Upper lobe of right lung (tissue), 1 donor: ENCODE data around the gene COL21A1. TPM values are rescaled to one million over a fixed set of nuclear protein-coding genes. Genes with fewer than 3 reads are reported as not detected.

Experiments
- ATAC-seq: fragments of 200-7000 bp; cut with Tn5 transposase; one replicate; pipeline ENCODE4 v1.9.1; 2020; ENCODE audit warnings: mild to moderate bottlenecking, moderate library complexity
- DNase-seq: peaks from one replicate; pipeline ENCODE4 v3.0.0-alpha.2; 2020
- H3K27ac ChIP-seq: fragments of 200-600 bp; one replicate; pipeline ENCODE4 v1.8.0; 2022
- H3K27me3 ChIP-seq: fragments of 200-600 bp; one replicate; pipeline ENCODE4 v1.8.0; 2022; ENCODE audit warnings: mild to moderate bottlenecking
- H3K36me3 ChIP-seq: fragments of 200-600 bp; one replicate; pipeline ENCODE4 v1.8.0; 2022
- H3K4me1 ChIP-seq: fragments of 200-600 bp; one replicate; pipeline ENCODE4 v1.8.0; 2022
- H3K4me3 ChIP-seq: fragments of 200-600 bp; one replicate; pipeline ENCODE4 v1.8.0; 2022; ENCODE audit warnings: mild to moderate bottlenecking
- H3K9me3 ChIP-seq: fragments of 200-600 bp; one replicate; pipeline ENCODE4 v1.8.0; 2022
- CTCF ChIP-seq: fragments of 200-600 bp; IDR thresholded peaks from one replicate; pipeline ENCODE4 v1.8.0; 2022; ENCODE audit warnings: antibody characterized with exemption
- intact Hi-C: fragments of 100-400 bp; cut with DNase I; formaldehyde crosslinking; loops from one replicate; pipeline ENCODE4 v1.11.0; 2022
- total RNA-seq: library from RNA; stranded (reverse); fragmentation: NEBNext Ultra II Directional; extraction: Animal tissue kit (Norgen Biotek cat#: 25700); gene quantifications from one replicate; pipeline ENCODE4 v1.2.1, GENCODE V29; 2021
- donor health status: DM: no; HTN: yes; CAD: no; lungs with severe emphysema.

COL21A1 gene
- total RNA-seq, 1 donor from 2014 or later = 15.6 TPM

DNA sequence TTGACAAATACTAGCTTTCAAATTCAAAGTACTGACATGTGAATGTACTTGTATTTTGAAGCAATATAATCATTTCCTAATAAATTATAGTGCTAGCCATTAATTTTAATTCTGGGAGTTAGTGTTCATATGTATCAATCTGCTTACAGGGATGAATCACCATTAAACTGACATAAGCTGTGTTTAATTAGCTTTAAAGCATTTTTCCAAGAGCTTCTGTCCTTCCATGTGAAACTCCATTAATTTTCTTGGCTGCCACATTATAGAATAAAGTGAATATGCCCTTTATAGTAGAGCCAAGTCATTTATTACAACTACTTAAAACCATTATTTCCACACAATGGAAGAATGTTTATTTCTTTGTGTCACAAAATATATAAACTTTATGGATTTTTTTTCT, 150.8 kb downstream of the COL21A1 start:
- intact Hi-C loops = no loop called here
- no peak for DNase-seq

GRCh38 chr6:56093776-56094175, 153.6 kb downstream of the COL21A1 start:
- no peak for TF ChIP-seq CTCF
- DNase-seq (no peak), ATAC-seq (no peak)
- no peaks in the 10 kb centered on the region for H3K27me3 ChIP-seq
- H3K36me3 ChIP-seq = no peaks in the 10 kb centered on the region
- intact Hi-C loops = no loop called here
- no peaks in the 10 kb centered on the region for H3K9me3 ChIP-seq
- no peak overlapping the region for H3K4me3 ChIP-seq
- no peak overlapping the region for H3K27ac ChIP-seq
- no peaks in the 10 kb centered on the region for H3K4me1 ChIP-seq

More for the DNA sequence above, 150.8 kb downstream of the COL21A1 start:
- no peaks in the 10 kb centered on the region for H3K36me3 ChIP-seq
- ATAC-seq = no peak
- no peaks in the 10 kb centered on the region for H3K9me3 ChIP-seq
- no peak overlapping the region for H3K4me3 ChIP-seq
- TF ChIP-seq CTCF = no peak
- no peaks in the 10 kb centered on the region for H3K4me1 ChIP-seq
- no peaks in the 10 kb centered on the region for H3K27me3 ChIP-seq
- H3K27ac ChIP-seq = no peak overlapping the region

DNA sequence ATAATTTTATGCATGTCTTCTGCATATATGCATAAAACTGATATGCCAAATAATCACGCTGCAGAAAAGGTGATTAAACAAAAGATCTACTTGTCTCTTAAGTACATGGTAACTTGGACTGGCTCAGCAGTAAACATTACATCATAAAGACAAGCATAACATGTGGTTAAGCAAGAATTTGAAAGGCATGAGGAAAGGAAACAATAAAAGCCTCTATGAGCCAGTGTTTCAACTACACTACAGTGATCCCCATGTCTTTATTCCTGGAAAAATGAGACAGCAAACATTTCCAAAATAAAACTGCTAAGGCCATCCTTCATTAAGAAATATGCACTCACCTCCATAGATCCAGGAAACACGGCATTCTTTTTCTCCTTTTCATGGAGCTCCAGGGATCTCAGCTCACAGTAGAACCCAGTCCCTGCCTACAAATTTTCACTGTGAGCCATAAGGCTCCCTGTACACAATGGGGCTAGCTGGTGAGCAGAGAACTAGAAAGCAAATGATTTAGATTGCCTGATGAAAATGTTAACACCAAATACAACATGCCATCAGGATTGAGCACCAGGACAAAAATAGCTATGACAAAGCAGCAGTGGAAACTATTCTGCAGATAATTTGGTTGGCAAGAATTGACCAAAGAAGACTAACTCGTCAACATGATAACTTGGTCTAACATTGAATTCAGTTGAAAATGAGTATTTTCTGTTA, 156.1 kb downstream of the COL21A1 start:
- H3K27ac ChIP-seq = peak overlapping the region; percentile 24
- no peaks in the 10 kb centered on the region for H3K9me3 ChIP-seq
- no peaks in the 10 kb centered on the region for H3K36me3 ChIP-seq
- no peaks in the 10 kb centered on the region for H3K4me1 ChIP-seq
- intact Hi-C loops = no loop called here
- H3K4me3 ChIP-seq = no peak overlapping the region
- DNase-seq (no peak), ATAC-seq (peak; percentile 84)
- no peak for TF ChIP-seq CTCF
- no peaks in the 10 kb centered on the region for H3K27me3 ChIP-seq

DNA sequence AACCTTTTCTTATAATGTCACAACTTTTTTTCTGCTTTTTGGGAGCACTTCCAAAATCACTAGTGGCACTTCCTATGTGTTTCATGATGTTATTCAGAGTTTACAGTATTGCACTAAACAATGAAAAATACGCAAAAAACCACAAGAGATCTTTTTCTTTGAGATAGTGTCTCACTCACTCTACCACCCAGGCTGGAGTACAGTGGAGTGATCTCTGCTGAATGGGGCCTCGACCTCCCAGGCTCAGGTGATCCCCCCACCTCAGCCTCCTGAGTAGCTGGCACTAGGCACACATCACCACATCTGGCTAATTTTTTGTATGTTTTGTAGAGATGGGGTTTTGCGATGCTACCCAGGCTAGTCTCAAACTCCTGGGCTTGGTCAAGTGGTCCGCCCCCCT, 158.7 kb downstream of the COL21A1 start:
- intact Hi-C loops = no loop called here
- Histone ChIP-seq H3K27me3 (no peaks in the 10 kb centered on the region), H3K4me1 (no peaks in the 10 kb centered on the region), H3K9me3 (no peaks in the 10 kb centered on the region), H3K36me3 (no peaks in the 10 kb centered on the region), H3K27ac (no peak overlapping the region), H3K4me3 (no peak overlapping the region)
- ATAC-seq = no peak
- no peak for DNase-seq
- TF ChIP-seq CTCF = no peak

GRCh38 chr6:56087421-56087820, 160.0 kb downstream of the COL21A1 start:
- TF ChIP-seq CTCF = no peak
- intact Hi-C loops = no loop called here
- DNase-seq (no peak), ATAC-seq (no peak)
- Histone ChIP-seq H3K27me3 (no peaks in the 10 kb centered on the region), H3K4me3 (no peak overlapping the region), H3K36me3 (no peaks in the 10 kb centered on the region), H3K4me1 (no peaks in the 10 kb centered on the region), H3K27ac (no peak overlapping the region), H3K9me3 (no peaks in the 10 kb centered on the region)
